AG04450 (cell line): ENCODE data around the gene CGREF1. TPM values are rescaled to one million over a fixed set of nuclear protein-coding genes. Genes with fewer than 3 reads are reported as not detected.

ENCODE experiments used
- CTCF ChIA-PET: fragments of 300-600, 350-600 bp; formaldehyde crosslinking; extraction: SDS; loops from one replicate; lab custom pipeline; 2022; ENCODE audit warnings: antibody characterized with exemption, inconsistent platforms; lab: Charles Lee
- POLR2A ChIA-PET: fragments of 350-600 bp; formaldehyde crosslinking; extraction: SDS; loops from one replicate; lab custom pipeline; 2021; ENCODE audit warnings: antibody characterized with exemption, inconsistent platforms; lab: Yijun Ruan, JAX
- DNase-seq: peaks from one replicate; pipeline ENCODE4 v3.0.0-alpha.2; 2011; ENCODE audit warnings: low read depth, low spot score
- H3K27ac ChIP-seq: one replicate; pipeline ENCODE4 v1.5.1; 2012; ENCODE audit warnings: low read depth, low read length, control low read depth
- H3K27me3 ChIP-seq: one replicate; pipeline ENCODE4 v1.6.0; 2012; ENCODE audit warnings: low read length; ENCODE audit not compliant: control insufficient read depth, insufficient read depth
- H3K4me3 ChIP-seq: 2 replicates; pipeline ENCODE4 v1.5.1; 2011; ENCODE audit warnings: mild to moderate bottlenecking, low read depth, low read length, control low read depth
- H3K9me3 ChIP-seq: 2 replicates; pipeline ENCODE4 v1.5.1; 2012; ENCODE audit warnings: low read length; ENCODE audit not compliant: control insufficient read depth, insufficient read depth
- polyA plus RNA-seq: library from polyadenylated mRNA; depleted of rRNA; stranded (reverse); fragments of >200 nt; gene quantifications from 2 replicates; pipeline ENCODE4 v1.2.3, GENCODE V29; 2011
- TF ChIP-seq, protein P1 (sequence below): IDR thresholded peaks from 2 replicates; pipeline ENCODE4 v1.5.1; 2011; ENCODE audit warnings: low read depth, low read length, control low read depth, inconsistent platforms

The CGREF1 gene
- polyA plus RNA-seq, 1 experiment, result 0.71 TPM

DNA sequence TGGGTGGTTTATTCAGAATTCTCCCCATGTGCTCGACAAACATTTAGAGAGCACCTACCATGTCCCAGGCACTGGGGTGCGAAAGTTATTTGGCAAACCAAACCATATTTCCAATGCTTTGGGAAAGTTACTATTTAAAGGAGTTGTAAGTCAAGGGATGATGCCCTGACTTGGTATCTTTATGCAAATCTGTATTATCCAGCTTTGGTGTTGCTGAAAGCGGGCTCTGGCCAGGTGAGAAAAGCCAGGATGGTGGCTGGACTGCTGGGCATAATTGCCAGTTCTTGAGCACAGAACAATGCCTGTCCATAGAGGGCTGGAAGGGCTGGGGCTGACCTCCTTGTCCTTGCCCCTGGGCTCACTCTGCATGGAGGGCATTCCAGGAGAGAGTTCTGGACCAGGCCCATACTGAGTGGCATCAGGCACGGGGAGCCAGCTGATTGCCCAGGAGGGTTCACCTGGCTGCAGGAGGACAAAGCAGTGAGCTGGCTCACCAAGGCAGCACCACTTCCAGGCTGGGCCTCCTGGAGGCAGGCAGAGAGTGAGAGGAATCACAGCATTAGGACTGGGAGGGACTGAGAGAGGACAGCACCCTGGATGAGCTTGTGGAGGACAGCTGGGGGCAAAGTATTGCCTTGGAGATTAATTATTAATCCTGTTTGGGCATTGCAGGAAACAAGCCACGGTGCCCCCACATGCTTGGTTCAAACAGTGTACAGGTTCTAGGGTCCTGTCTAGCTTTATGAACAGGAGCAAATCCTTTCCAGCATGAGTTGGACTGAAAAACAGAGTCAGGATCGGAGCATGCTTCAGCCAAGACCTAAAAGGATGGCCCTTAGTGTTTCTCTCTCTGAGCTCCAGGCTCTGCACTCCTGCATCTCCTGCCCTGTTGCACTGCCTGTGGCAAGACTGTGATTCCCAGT is 25.2 kb downstream of the CGREF1 start:
- CTCF ChIA-PET, result no interaction called here
- no peak for DNase-seq
- Histone ChIP-seq H3K4me3 (no peak overlapping the region), H3K9me3 (no peaks in the 10 kb centered on the region), H3K27me3 (no peaks in the 10 kb centered on the region), H3K27ac (no peak overlapping the region)
- POLR2A ChIA-PET, result no interaction called here
- TF ChIP-seq, protein P1, sequence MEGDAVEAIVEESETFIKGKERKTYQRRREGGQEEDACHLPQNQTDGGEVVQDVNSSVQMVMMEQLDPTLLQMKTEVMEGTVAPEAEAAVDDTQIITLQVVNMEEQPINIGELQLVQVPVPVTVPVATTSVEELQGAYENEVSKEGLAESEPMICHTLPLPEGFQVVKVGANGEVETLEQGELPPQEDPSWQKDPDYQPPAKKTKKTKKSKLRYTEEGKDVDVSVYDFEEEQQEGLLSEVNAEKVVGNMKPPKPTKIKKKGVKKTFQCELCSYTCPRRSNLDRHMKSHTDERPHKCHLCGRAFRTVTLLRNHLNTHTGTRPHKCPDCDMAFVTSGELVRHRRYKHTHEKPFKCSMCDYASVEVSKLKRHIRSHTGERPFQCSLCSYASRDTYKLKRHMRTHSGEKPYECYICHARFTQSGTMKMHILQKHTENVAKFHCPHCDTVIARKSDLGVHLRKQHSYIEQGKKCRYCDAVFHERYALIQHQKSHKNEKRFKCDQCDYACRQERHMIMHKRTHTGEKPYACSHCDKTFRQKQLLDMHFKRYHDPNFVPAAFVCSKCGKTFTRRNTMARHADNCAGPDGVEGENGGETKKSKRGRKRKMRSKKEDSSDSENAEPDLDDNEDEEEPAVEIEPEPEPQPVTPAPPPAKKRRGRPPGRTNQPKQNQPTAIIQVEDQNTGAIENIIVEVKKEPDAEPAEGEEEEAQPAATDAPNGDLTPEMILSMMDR, result no peak

DNA sequence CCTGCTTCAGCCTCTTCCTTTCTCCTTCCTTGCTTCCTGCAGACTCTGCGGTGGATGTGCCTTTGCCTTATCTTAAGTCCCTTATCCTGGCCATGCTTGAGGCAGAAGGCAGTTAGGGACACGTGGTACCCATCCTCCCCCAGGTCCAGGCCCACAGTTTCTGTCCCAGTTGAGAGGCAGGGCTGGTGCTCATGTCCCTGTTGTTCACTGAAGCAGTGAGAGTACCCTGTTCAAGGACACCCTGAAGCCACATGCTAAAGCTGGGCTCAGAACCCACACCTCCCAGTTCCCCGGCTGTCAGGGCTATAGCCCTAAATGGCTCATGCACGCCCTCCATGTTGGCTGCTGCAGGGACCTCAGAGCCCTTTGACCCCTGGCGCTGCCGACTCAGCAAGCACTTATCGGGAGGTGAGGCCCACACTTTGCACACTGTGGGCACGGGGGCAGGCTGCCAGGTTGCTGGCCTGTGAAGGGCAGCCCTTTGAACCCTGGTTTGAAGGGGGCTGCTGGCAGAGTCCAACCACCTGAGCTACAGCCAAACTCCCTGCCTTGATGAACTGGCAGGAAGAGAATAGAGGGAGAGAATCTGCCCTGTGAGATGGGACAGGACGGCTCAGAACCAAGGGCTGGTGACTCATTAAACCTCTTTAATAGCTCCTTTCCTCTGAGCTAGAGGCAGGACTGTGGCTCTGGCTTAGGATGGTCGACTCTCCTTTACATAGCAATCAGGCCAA is 26.1 kb downstream of the CGREF1 start:
- Histone ChIP-seq H3K27ac (no peak overlapping the region), H3K27me3 (no peaks in the 10 kb centered on the region), H3K4me3 (no peak overlapping the region), H3K9me3 (no peaks in the 10 kb centered on the region)
- POLR2A ChIA-PET, result no interaction called here
- CTCF ChIA-PET, result no interaction called here
- TF ChIP-seq, protein P1, result no peak
- DNase-seq, result no peak

DNA sequence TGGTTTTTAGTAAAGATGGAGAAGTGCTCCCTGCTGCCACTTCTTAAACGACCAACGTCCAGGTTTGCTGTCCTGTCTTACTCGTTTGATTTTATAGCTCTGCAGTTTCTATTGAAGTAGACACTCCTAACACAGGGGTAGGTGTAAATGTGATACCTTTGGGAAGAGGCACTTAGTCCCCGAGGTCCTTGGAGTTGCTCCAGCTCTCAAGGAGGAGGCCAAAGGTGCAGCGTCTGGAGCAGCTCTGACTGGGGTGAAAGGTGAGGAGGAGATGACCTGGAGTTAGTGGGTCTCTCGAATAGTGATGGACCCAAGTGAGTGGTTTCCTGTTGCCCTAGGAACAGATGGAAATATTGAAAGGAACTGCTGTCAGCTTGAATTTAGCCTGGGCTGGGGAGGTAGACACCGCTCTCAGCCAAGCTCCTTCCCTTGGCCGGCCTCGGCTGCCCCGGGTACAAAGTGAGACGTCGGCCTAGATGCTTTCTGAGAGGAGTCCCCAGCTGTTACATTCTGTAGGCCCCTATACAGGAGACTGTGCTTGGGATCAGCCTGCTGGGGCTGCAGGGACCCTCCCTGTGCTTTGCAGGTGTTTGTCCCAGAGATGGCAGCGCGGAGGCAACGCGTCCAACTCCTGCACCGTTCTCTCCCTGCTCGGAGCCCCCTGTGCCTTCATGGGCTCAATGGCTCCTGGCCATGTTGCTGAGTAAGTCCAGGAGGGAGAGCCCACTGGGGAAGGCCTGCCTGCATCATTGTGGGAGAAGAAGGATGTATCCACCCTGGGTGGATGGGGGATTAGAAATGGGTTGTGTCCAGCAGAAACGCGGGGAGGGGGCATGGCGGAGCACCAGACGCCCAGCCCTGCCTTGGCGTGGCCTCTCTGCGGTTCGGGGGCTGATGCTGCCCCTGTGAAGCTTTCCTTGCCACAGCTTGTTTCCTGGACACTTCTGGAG is 26.9 kb downstream of the CGREF1 start:
- no peak for DNase-seq
- ChIA-PET POLR2A (no interaction called here), CTCF (no interaction called here)
- Histone ChIP-seq H3K27me3 (no peaks in the 10 kb centered on the region), H3K27ac (no peak overlapping the region), H3K9me3 (no peaks in the 10 kb centered on the region), H3K4me3 (no peak overlapping the region)
- TF ChIP-seq, protein P1, result no peak

DNA sequence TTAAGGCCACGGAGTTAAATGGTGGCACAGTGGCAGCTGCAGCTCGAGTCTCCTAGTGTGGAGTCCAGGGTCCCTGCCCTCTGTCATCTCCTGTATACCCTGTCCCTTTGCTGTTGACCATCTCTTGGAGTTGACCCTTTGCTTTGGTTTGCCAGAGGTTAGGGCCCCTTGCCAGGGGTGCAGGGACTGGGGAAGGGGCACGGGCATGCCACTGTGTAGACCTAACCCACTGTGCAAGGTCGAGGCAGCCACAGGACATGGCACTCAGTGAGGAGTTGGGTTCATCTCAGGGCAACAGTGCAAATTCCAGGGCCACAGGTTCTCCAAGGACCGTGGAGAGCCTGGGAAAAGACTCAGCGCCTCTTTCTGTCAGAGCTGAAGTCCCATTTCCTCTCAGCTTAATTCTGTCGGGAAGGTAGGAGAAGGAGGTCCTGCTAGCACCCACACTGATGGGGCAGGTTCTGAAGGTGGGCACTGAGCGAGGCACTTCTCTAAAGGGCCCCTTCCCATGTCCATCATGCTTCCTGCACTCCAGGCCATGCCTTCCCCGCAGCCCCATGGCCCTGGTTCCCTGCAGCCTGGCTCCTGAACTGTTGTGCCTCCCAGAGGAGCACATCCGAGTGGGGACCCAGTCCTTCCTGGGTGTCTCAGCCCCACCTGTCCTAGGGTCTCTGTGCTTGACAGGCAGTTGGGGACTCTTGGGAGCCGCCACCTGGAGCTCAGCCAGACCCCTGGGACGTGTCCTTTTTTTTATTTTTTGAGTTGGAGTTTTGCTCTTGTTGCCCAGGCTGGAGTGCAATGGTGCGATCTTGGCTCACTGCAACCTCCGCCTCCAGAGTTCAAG is 29.6 kb downstream of the CGREF1 start:
- Histone ChIP-seq H3K27me3 (no peaks in the 10 kb centered on the region), H3K27ac (no peak overlapping the region), H3K9me3 (no peaks in the 10 kb centered on the region), H3K4me3 (no peak overlapping the region)
- DNase-seq, result no peak
- ChIA-PET CTCF (interaction anchor here (0.6 to 1.0 kb wide), 4 partner anchors 44 to 662 kb away, joined by 3 to 10 read pairs (median 3); no protein-coding TSS in a partner anchor), POLR2A (interaction anchor here (0.9 to 1.4 kb wide), 3 partner anchors 18 to 24 kb away, joined by 3 to 5 read pairs (median 3); partner anchors contain the start of gene OST4)
- TF ChIP-seq, protein P1, result no peak
